Measurements from ENCODE around the gene SYT15. TPM values are rescaled to one million over a fixed set of nuclear protein-coding genes. Genes with fewer than 3 reads are reported as not detected.
"Not testable (repeated sequence)": the region's sequence is repeated elsewhere in the genome, so short reads cannot be mapped to it uniquely, and the experiment has no call there.

The SYT15 gene
- total RNA-seq, 1 donor from 2014 or later = 0.03 TPM

DNA sequence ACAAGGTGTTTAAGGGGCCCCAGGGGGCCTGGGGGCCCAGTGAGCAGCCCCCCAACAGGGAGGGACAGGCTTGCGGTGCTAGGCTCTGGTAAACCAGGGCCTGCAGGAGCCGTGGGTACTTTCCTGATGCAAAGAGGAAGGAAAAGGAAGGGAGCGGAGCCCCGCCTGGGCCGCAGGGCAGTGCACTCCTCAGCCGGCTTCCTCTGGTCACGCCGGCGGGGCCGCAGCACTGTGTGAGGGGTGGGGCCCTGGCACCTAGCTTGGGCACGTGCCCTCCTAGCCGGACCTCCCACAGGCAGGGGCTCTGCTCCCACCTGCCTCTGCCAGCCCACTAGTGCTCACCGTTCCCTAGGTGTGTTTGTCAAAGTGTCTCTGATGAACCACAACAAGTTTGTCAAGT lies 6.3 kb downstream of the SYT15 start:
- not testable (repeated sequence) for DNase-seq (ENCODE audit: low read depth)

- DNase-seq (ENCODE audit: low read depth) = not testable (repeated sequence)
These were observed 8.6 kb downstream of the SYT15 start for GRCh38 chr10:46587546-46587945.

DNA sequence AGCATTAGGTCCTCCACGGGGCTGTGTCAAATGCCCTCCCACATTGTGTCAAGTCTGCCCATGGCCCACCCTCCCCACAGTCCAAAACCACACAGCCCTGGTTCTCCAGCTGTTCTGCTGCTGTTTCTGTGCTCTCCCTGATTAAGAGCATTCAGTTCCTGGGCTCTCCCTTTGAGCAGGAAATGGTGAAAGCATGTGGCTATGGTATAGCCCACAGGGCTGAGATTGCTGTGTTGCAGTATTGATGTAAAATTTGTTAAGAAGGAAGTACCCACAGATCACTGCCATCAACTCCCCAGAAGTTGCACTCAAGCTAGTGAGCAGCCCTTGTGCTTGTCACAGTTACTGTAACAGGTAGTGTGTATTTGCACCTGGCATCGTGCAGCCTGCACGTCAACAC lies 9.3 kb downstream of the SYT15 start:
- not testable (repeated sequence) for DNase-seq (ENCODE audit: low read depth)

DNA sequence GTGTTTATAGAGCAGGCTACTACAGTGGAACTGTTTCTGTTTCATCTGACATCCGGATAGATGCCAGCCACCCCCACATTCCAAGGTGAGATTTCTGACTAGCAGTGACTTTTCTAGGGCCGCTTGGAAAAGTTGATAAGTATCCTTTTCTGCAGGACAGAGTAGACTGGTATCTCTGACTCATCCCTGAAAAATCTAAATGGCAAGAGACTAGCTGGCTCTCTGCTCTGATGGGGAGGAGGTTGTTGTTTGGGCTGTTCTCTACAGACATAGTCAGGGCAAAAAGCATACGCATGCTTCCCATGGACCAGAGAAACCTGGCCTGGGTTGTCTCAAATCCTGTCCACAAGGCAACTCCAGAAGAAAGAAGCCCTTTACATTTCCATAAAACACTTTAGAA lies 10.7 kb downstream of the SYT15 start:
- not testable (repeated sequence) for DNase-seq (ENCODE audit: low read depth)

DNA sequence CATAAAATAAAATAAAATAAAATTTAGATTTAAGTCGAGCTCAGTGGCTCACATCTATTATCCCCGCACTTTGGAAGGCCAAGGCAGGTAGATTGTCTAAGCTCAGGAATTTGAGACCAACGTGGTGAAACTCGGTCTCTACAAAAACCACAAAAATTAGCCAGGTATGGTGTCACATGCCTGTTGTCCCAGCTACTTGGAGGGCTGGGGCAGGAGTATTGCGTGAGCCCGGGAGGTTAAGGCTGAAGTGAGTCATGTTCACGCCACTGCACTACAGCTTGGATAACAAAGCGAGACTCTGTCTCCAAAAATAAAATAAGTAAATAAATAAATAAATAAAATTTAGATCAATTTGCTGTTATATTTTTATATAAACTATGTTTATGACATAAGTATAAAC lies 12.1 kb downstream of the SYT15 start:
- DNase-seq (ENCODE audit: low read depth) = not testable (repeated sequence)

GRCh38 chr10:46593307-46593706 lies 14.4 kb downstream of the SYT15 start:
- DNase-seq (ENCODE audit: low read depth) = not testable (repeated sequence)

DNA sequence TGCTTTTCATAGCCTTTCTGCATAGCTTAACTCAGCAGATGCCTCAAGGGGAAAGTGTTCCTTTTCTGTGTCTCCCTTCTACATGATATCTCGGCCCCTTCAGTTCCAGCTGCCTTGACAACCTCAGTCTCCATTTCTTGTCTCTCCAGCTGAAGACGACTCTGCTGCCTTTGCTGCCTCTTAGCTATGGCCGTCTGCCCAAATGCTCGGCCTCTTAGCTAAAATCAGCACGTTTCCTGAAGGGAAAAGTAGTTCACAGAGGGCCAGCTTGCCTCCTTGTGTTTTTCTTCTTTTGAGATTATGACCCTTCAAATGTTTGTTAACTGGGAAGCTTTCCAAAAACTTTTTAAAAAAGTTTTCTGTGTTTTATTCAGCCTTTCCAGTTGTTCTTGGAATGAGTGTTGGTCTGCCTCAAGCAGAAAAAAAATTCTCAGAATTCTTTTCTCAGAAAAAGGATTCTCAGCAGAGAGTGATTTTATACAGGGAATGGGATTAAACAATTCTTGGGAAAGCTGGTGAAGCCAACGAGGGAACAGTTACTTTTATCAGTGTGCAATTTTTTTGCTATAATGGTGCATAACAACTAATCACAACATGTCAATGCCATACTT lies 15.6 kb downstream of the SYT15 start:
- not testable (repeated sequence) for DNase-seq (ENCODE audit: low read depth)

DNA sequence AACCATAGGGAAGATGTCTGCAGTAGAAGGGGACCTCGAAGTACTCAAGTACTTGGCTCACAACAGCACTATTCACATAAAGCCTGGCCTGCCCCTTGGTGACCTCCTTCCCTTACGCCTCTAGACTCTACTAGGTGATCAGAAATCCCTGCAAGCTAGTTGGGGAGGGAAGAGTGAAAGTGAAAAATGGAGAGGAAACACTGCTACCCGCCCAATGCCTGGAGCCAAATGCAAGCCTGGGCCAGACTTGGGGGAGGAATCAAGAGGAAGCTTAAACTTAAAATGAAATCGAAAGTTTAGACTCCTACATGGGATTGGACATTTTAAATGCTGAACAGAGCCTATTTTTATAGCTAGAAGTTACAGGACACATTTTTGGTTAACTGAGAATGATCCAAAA lies 17.6 kb downstream of the SYT15 start:
- DNase-seq (ENCODE audit: low read depth) = not testable (repeated sequence)

- not testable (repeated sequence) for DNase-seq (ENCODE audit: low read depth)
These were observed 18.8 kb downstream of the SYT15 start for GRCh38 chr10:46597616-46598246.

- not testable (repeated sequence) for DNase-seq (ENCODE audit: low read depth)
These were observed 21.6 kb downstream of the SYT15 start for GRCh38 chr10:46600516-46600915.

DNA sequence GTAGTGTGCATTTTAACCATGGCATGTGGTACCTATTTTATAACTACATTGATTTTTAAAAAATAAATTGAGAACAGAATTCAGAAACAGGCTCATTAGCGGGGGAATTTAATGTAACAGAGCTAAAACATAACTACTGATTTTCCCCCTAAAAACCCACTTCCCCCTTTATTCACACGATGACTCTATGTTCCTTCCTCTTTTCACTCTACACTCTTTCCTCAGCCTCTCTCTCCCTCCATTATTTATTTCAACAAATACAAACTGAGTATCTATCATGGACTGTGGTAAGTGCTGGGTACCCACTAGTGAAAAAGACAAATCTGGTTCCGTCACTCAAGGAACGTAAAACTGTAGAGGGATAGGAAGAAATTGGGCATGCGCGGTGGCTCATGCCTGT lies 36.6 kb downstream of the SYT15 start:
- not testable (repeated sequence) for DNase-seq (ENCODE audit: low read depth)

- not testable (repeated sequence) for DNase-seq (ENCODE audit: low read depth)
These were observed 37.3 kb downstream of the SYT15 start for GRCh38 chr10:46616227-46616626.

DNA sequence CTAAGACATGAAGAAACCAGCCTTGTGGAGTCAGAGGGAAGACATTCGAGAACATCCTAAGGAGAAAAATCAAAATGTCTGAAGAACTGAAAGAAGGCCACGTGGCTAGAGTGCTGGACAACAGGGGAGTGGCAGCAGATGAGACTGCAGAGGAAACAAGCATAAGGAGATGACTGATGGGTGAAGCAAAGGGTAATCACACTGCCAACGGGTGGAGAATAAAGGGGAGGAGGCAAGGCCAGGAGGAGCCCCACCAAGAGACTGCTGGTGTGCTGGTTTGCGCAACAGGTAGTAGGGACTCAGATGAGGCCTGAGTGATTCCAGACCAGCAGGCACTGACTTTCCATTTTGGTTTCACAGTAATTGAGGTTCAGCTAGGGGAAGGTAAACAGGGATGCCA lies 38.2 kb downstream of the SYT15 start:
- not testable (repeated sequence) for DNase-seq (ENCODE audit: low read depth)

GRCh38 chr10:46617913-46618312 lies 39.0 kb downstream of the SYT15 start:
- not testable (repeated sequence) for DNase-seq (ENCODE audit: low read depth)

DNA sequence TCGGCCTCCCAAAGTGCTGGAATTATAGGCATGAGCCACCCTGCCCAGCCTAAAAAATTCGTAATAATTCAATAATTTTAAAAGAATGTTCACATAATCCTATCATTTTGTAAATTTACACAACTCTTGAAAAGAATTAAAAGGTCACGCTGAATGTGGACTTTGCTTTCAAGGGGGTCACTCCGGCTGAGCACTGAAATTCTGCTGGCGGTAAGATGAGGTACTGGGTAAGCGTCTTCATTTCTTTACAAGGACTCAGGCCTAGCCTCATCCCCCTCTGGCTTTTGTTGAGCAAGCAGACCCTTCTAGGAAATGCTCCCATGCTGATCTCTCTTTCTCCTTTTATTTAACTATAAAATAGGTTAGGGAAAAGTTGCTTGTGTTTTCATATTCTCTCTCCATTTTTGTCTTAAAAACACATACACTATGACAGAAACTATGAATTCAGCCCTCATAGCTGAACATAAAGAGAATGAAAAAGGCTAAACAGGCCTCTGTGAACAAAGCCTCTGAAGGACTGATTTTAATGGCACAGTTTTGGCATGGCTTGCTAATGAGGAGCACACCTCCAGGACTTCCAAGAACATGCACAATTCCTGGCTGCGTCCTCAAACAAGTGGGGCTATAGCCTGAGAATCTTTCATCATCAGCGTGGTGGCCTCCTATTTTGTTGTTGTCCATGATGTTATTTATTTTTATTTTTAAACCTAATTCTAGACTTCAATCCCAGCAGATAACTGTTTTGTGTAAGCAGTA lies 45.1 kb downstream of the SYT15 start:
- not testable (repeated sequence) for DNase-seq (ENCODE audit: low read depth)

- DNase-seq (ENCODE audit: low read depth) = not testable (repeated sequence)
These were observed 50.9 kb downstream of the SYT15 start for GRCh38 chr10:46629805-46630204.

DNA sequence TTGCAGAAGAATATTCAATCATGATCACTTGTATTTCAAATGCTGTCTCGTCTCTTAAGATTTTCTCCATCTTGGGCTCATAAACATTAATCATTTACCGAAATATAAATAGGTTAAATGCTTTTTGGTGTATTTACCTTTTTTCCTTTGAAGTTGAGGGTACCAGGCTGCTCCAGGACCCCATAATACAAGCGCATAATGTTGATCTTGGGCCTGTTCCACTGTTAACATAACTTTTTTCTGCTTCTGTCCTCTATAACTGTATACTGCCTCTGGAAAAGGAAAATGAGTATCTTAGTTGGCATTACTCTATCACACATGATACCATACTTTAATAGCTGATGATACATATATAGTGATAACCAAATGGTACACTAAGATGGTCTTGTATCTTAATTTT lies 51.9 kb downstream of the SYT15 start:
- DNase-seq (ENCODE audit: low read depth) = not testable (repeated sequence)

- DNase-seq (ENCODE audit: low read depth) = not testable (repeated sequence)
These were observed 52.8 kb downstream of the SYT15 start for GRCh38 chr10:46631683-46632082.

DNA sequence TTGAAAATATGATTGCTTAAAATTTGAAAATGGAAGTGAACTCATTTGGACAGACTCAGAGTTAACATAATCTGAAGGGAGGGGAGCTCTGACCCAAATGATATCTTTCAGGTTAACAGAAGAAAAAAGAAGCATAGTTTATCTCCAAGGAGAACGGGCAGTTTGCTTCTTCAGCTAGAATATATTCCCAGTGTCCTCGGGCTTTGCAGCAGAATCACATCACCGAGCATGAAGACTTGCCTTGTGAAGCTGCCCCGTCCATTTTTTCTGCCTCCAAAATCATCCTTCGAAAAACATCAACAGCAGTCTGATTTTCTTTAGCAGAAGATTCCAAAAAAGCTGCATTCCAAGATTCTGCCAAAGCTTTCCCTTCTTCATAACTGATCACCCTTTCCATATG lies 55.8 kb downstream of the SYT15 start:
- DNase-seq (ENCODE audit: low read depth) = not testable (repeated sequence)

DNA sequence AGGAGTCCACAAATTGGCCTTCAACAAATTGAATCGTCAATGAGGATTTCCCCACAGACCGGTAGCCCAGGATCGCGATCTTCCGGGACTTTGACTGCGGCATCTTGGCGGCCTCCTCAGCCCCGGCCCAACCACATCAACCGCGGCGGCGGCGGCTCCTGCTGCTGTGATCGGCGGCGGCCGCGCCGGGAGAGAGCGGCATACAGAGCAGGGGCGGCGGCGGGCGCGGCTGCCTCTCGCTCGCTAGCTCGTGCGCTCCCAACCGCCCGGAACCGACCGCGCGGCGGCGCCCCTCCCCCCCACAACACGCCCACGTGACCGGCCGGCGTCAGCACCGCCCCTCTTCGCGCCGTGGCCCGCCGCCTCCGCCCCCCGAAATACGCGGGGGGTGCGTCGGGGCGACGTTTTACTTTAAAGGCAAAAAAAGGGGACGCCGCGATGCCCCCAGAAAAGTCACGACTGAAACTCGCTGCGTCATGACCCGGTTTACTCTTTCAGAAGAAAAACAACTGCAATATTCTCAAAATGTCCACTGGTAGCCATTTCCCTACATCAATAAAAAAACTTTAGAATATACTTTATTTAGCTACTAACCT lies 56.5 kb downstream of the SYT15 start:
- DNase-seq (ENCODE audit: low read depth) = not testable (repeated sequence)

GRCh38 chr10:46640005-46640404 lies 61.1 kb downstream of the SYT15 start:
- not testable (repeated sequence) for DNase-seq (ENCODE audit: low read depth)

All from myocyte (in vitro differentiated cells).